Muscle of leg (tissue), 11 donors: ENCODE results near the gene LTO1. TPM values are rescaled to one million over a fixed set of nuclear protein-coding genes. Genes with fewer than 3 reads are reported as not detected.

Experiments used
- DNase-seq: peaks from one replicate; pipeline ENCODE4 v3.0.0; 2013
- H3K27ac ChIP-seq: one replicate; pipeline ENCODE4 v1.5.1; 2013; ENCODE audit warnings: mild to moderate bottlenecking, low read length, control low read depth
- H3K27me3 ChIP-seq: one replicate; pipeline ENCODE4 v1.6.1; 2013; ENCODE audit warnings: low read length; ENCODE audit not compliant: control insufficient read depth, insufficient read depth
- H3K36me3 ChIP-seq: one replicate; pipeline ENCODE4 v1.6.1; 2013; ENCODE audit warnings: low read length; ENCODE audit not compliant: control insufficient read depth, insufficient read depth
- H3K4me1 ChIP-seq: one replicate; pipeline ENCODE4 v1.6.1; 2013; ENCODE audit warnings: low read length; ENCODE audit not compliant: control insufficient read depth, insufficient read depth
- H3K4me3 ChIP-seq: one replicate; pipeline ENCODE4 v1.5.1; 2013; ENCODE audit warnings: low read length, control low read depth
- H3K9me3 ChIP-seq: replicated peaks from 2 replicates; pipeline ENCODE4 v1.6.1; 2013; ENCODE audit warnings: low read depth, low read length; ENCODE audit not compliant: control insufficient read depth
- WGBS: methylation state at CpG from one replicate; pipeline ENCODE4 v1.1.5; 2013; ENCODE audit warnings: missing lambda C conversion rate; ENCODE audit not compliant: insufficient coverage; 5-methylcytosine and 5-hydroxymethylcytosine counted together
- polyA plus RNA-seq, 8 donors: library from polyadenylated mRNA; unstranded; fragments of 120-200 nt; gene quantifications; one replicate each; pipeline versions ENCODE4 v1.2.1 to v1.2.3, GENCODE V29; 2013; ENCODE audit warnings: inconsistent platforms in 1 of 8, low replicate concordance in 1 of 8; ENCODE audit not compliant: insufficient read length in 8 of 8, insufficient read depth in 1 of 8
- total RNA-seq: library from RNA; stranded (reverse); fragments of 120-200 nt; gene quantifications from one replicate; pipeline ENCODE4 v1.2.4, GENCODE V29; 2013

Gene LTO1
- total and polyA plus RNA-seq, 9 donors: 12.2 to 22.2 (median 18.7) TPM

GRCh38 chr11:69659591-69659990, 15.6 kb downstream of the LTO1 start:
- WGBS: 98% methylated on average over 11 of the region's 12 CpGs
- DNase-seq: no peak
- H3K9me3 ChIP-seq: no peaks in the 10 kb centered on the region
- H3K4me3 ChIP-seq: no peak overlapping the region
- no peak overlapping the region for H3K27ac ChIP-seq
- peaks cover 20% of the 10 kb centered on the region for H3K36me3 ChIP-seq
- H3K4me1 ChIP-seq: peaks cover 18% of the 10 kb centered on the region
- H3K27me3 ChIP-seq: no peaks in the 10 kb centered on the region

DNA sequence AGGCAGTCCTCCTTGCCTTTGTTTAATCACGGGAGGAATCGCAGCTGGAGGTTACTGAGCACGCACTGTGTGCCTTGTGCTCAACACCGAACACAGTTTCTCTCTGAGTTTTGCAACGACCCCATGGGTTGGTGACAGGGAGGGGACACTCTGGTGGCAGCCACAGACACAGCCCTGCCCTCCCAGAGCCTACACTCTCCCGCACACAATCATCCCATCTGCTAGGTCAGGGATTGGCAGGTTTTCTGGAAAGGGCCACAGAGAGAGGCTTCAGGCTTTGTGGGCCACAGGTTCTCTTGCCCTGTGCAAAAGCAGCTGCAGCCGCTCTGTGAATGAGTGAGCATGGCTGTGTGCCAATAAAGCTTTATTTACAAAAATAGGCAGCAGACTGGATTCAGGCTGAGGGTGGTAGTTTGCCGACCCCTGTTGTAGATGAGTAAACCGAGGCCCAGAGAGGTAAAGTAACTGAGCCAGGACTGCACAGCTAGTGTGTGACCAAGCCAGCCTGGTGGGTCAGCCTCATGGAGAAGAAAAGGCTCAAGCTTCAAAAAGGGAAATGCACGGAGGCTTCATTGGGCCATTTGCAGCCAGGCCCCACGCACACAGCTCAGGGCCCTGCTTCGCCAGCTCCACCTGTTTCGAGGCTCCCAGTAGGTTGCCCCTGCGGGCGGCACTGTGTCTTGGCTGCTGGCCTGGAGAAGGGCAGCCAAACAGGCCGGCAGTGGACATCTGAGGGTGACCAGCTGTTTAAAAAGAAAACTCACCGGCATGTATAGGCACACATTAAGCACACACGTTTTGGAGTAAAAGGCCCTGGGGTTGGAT, 16.3 kb downstream of the LTO1 start:
- no peaks in the 10 kb centered on the region for H3K9me3 ChIP-seq
- no peak overlapping the region for H3K27ac ChIP-seq
- no peak for DNase-seq
- 69% methylated on average over 13 of the region's 18 CpGs for WGBS
- H3K27me3 ChIP-seq: no peaks in the 10 kb centered on the region
- H3K4me3 ChIP-seq: no peak overlapping the region
- H3K36me3 ChIP-seq: peaks cover 20% of the 10 kb centered on the region
- peaks cover 18% of the 10 kb centered on the region for H3K4me1 ChIP-seq

DNA sequence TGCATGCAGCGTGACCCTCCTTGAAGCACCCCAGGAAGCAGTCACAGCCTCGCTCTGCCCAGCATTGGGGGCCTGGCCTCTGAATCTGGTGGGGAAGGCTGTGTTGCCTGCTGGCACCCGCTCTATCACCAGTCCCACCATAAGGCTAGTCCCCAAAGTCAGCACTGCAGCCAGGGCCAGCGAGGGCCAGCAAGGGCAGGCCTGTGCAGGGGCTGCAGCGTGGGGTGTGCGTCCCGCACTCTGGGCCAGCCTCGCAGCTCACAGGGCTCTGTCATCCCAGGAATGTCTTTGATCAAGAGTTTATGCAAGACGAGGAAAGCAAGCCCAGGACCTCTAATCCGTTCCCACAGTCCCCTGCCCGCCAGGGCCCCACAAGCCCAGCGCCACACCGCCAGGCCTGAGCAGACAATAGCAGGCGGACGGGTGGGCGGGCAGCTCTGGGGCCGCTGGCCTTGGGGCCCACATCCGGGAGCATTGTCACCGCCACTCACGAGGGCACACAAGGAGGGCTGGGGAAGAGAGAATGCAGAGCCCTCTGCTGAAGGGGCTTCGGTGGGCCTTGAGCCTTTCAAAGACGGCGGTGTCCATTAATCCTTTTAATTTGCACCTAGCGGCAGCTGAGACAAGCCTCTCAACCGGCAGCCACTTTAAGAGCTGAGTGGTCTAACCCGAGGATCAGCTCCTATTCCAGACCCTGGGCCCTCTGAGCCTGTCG, 17.1 kb downstream of the LTO1 start:
- peaks cover 16% of the 10 kb centered on the region for H3K36me3 ChIP-seq
- no peaks in the 10 kb centered on the region for H3K27me3 ChIP-seq
- H3K4me3 ChIP-seq: no peak overlapping the region
- H3K4me1 ChIP-seq: peaks cover 18% of the 10 kb centered on the region
- WGBS: 29% methylated on average over 25 of the region's 27 CpGs
- DNase-seq: no peak
- no peak overlapping the region for H3K27ac ChIP-seq
- H3K9me3 ChIP-seq: no peaks in the 10 kb centered on the region

DNA sequence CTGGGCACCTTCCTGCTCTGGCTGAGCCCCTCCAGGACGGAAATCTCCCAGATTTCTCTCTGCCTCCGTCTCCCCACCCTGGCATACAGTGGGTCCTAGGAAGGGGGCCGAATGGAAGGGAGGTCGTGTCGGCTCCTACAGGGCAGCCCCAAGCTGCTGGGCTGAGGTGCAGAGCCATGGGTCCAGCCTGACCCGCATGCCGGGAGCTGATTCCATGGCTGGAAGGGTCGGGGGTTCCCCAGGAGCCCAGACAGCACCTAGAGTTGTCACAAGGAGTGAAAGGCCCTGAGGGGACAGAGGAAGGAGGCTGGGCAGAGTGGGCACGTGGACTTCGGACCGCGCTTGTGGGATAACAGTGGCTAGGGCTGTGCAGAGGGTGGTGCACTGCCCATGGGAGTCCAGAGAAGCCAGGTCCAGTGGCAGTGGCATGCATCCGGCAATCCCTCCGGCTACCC, 17.7 kb downstream of the LTO1 start:
- H3K9me3 ChIP-seq: no peaks in the 10 kb centered on the region
- H3K4me1 ChIP-seq: peaks cover 18% of the 10 kb centered on the region
- H3K27me3 ChIP-seq: no peaks in the 10 kb centered on the region
- H3K4me3 ChIP-seq: no peak overlapping the region
- H3K36me3 ChIP-seq: peaks cover 18% of the 10 kb centered on the region
- H3K27ac ChIP-seq: no peak overlapping the region
- WGBS: 83% methylated on average over 12 of the region's 14 CpGs
- no peak for DNase-seq

GRCh38 chr11:69656536-69657455, 18.4 kb downstream of the LTO1 start:
- Histone ChIP-seq H3K27ac (no peak overlapping the region), H3K36me3 (peaks cover 24% of the 10 kb centered on the region), H3K4me1 (peaks cover 18% of the 10 kb centered on the region), H3K9me3 (no peaks in the 10 kb centered on the region), H3K27me3 (no peaks in the 10 kb centered on the region), H3K4me3 (no peak overlapping the region)
- DNase-seq: no peak
- WGBS: 85% methylated on average over 10 of the region's 20 CpGs

- Histone ChIP-seq H3K4me1 (peaks cover 18% of the 10 kb centered on the region), H3K9me3 (no peaks in the 10 kb centered on the region), H3K4me3 (no peak overlapping the region), H3K27ac (no peak overlapping the region), H3K36me3 (peaks cover 29% of the 10 kb centered on the region), H3K27me3 (no peaks in the 10 kb centered on the region)
- WGBS: 76% methylated on average over 11 of the region's 19 CpGs
- no peak for DNase-seq
These were observed 19.4 kb downstream of the LTO1 start for GRCh38 chr11:69655479-69656428.

- DNase-seq: no peak
- no peak overlapping the region for H3K27ac ChIP-seq
- H3K36me3 ChIP-seq: peaks cover 36% of the 10 kb centered on the region
These were observed 20.3 kb downstream of the LTO1 start for GRCh38 chr11:69654660-69655478.

GRCh38 chr11:69654001-69654659, 21.0 kb downstream of the LTO1 start:
- Histone ChIP-seq H3K4me3 (no peak overlapping the region), H3K9me3 (no peaks in the 10 kb centered on the region), H3K4me1 (peaks cover 29% of the 10 kb centered on the region), H3K36me3 (peaks cover 43% of the 10 kb centered on the region), H3K27me3 (no peaks in the 10 kb centered on the region), H3K27ac (no peak overlapping the region)
- WGBS: 82% methylated on average over 32 of the region's 38 CpGs
- no peak for DNase-seq

More at GRCh38 chr11:69654660-69655478, 20.3 kb downstream of the LTO1 start:
- H3K9me3 ChIP-seq: no peaks in the 10 kb centered on the region
- H3K4me1 ChIP-seq: peaks cover 24% of the 10 kb centered on the region
- no peak overlapping the region for H3K4me3 ChIP-seq
- H3K27me3 ChIP-seq: no peaks in the 10 kb centered on the region
- 69% methylated on average over 20 of the region's 27 CpGs for WGBS
